Astrocyte (in vitro differentiated cells and primary cell): ENCODE data around the gene TMEM184B. TPM values are rescaled to one million over a fixed set of nuclear protein-coding genes. Genes with fewer than 3 reads are reported as not detected.

Experiments
- DNase-seq: peaks from one replicate; pipeline ENCODE4 v3.0.0-alpha.2; 2010; ENCODE audit warnings: low read depth
- FAIRE-seq: peaks from 2 replicates; lab custom pipeline; 2011; peaks lifted over from hg19 to GRCh38; lab: Jason Lieb, UNC
- H2AFZ ChIP-seq: 2 replicates; pipeline ENCODE4 v1.6.0; 2012; ENCODE audit warnings: low read depth, low read length, inconsistent platforms
- H3K27ac ChIP-seq: 2 replicates; pipeline ENCODE4 v1.5.1; 2011; ENCODE audit warnings: low read depth, low read length, inconsistent platforms
- H3K27me3 ChIP-seq: 2 replicates; pipeline ENCODE4 v1.6.0; 2011; ENCODE audit warnings: low read length, inconsistent platforms; ENCODE audit not compliant: insufficient read depth
- H3K36me3 ChIP-seq: 2 replicates; pipeline ENCODE4 v1.5.1; 2011; ENCODE audit warnings: low read length, inconsistent platforms; ENCODE audit not compliant: insufficient read depth
- H3K4me1 ChIP-seq: 2 replicates; pipeline ENCODE4 v1.5.1; 2011; ENCODE audit warnings: low read length, inconsistent platforms; ENCODE audit not compliant: insufficient read depth
- H3K4me2 ChIP-seq: 2 replicates; pipeline ENCODE4 v1.6.0; 2012; ENCODE audit warnings: low read length, inconsistent platforms
- H3K4me3 ChIP-seq: 2 replicates; pipeline ENCODE4 v1.5.1; 2011; ENCODE audit warnings: low read depth, mild to moderate bottlenecking, low read length, inconsistent platforms; ENCODE audit not compliant: insufficient read depth
- H3K79me2 ChIP-seq: 2 replicates; pipeline ENCODE4 v1.6.0; 2012; ENCODE audit warnings: mild to moderate bottlenecking, low read length, inconsistent platforms; ENCODE audit not compliant: insufficient read depth
- H3K9ac ChIP-seq: 2 replicates; pipeline ENCODE4 v1.6.0; 2012; ENCODE audit warnings: mild to moderate bottlenecking, low read length, inconsistent platforms
- H3K9me3 ChIP-seq: 2 replicates; pipeline ENCODE4 v1.5.1; 2012; ENCODE audit warnings: low read depth, mild to moderate bottlenecking, low read length, inconsistent platforms; ENCODE audit not compliant: insufficient read depth
- H4K20me1 ChIP-seq: 2 replicates; pipeline ENCODE4 v1.6.0; 2012; ENCODE audit warnings: low read length, inconsistent platforms; ENCODE audit not compliant: insufficient read depth
- H3K27ac Mint-ChIP-seq: one replicate; pipeline ENCODE4 v1.8.0; 2021; ENCODE audit warnings: mild to moderate bottlenecking, mixed read lengths; ENCODE audit not compliant: unreplicated experiment
- H3K27me3 Mint-ChIP-seq: one replicate; pipeline ENCODE4 v1.8.0; 2021; ENCODE audit warnings: low read depth, mixed read lengths; ENCODE audit not compliant: unreplicated experiment
- H3K36me3 Mint-ChIP-seq: one replicate; pipeline ENCODE4 v1.8.0; 2021; ENCODE audit warnings: low read depth, mixed read lengths; ENCODE audit not compliant: unreplicated experiment
- H3K4me1 Mint-ChIP-seq: one replicate; pipeline ENCODE4 v1.8.0; 2021; ENCODE audit warnings: low read depth, mixed read lengths; ENCODE audit not compliant: unreplicated experiment
- H3K4me3 Mint-ChIP-seq: one replicate; pipeline ENCODE4 v1.8.0; 2021; ENCODE audit warnings: mild to moderate bottlenecking, moderate library complexity, mixed read lengths; ENCODE audit not compliant: unreplicated experiment
- H3K9me3 Mint-ChIP-seq: one replicate; pipeline ENCODE4 v1.8.0; 2021; ENCODE audit warnings: mild to moderate bottlenecking, mixed read lengths; ENCODE audit not compliant: unreplicated experiment
- EZH2 ChIP-seq: IDR thresholded peaks from 2 replicates; pipeline ENCODE4 v1.6.1; 2012; ENCODE audit warnings: mild to moderate bottlenecking, low read length, inconsistent platforms; ENCODE audit not compliant: insufficient read depth
- total RNA-seq: library from RNA; stranded (reverse); gene quantifications from 2 replicates; pipeline ENCODE4 v1.2.1, GENCODE V29; 2021
- TF ChIP-seq, protein P1 (sequence below): IDR thresholded peaks from 2 replicates; pipeline ENCODE4 v1.5.1; 2011; ENCODE audit warnings: low read depth, mild to moderate bottlenecking, inconsistent platforms, low read length, moderate library complexity; ENCODE audit not compliant: insufficient read depth

TMEM184B gene
- total RNA-seq, 1 donor from 2014 or later = 109 TPM

DNA sequence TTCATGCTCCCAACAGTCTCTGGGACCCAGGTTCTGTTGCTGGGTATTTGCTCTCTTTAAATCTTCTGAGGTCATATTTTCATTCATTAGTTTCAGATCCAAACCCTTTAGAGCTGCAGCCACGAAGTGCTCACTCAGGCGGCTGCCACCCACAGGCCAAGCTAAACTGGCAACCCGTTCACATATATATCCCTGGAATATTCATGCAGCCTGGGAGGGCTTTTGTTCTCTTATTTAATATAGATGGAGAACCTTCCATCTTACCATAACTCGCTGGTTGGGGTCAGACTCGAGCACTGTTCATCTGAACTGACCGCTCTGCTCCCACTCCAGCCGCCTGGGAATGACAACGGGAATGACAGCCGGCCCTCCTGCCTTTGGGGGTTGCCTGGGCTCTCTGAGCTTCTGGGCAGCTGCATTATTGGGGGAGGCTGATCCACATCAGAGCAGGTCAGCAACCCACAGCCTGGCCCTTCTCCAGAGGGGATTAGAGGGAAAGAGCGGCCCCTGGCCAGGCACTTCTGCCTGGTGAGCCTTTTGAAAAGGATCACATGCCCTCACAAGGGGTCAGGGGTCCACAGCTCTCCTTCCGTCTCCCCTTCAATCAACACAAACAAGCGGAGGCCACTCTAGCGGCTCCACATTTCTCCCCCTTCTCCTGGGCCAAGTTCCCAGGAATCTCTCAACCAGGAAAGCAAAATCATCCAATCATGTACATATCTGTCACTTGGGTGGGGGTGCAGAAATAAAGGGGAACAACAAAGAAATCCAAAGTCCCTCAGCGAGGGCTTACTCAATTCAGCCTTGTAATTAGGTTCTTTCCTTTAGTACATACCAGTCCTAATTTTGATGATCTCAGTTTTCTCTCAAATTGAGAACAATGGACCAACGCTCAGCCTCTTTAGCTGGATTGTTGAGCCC is 11.8 kb downstream of the TMEM184B start:
- Histone ChIP-seq H3K27me3 (no peaks in the 10 kb centered on the region), H3K4me2 (peak overlapping the region; percentile 42), H3K4me1 (peaks cover 33% of the 10 kb centered on the region), H3K79me2 (peaks cover 98% of the 10 kb centered on the region), H4K20me1 (peaks cover 89% of the 10 kb centered on the region), H3K9me3 (no peaks in the 10 kb centered on the region), H3K27ac (peak overlapping the region; percentile 20), H2AFZ (no peak overlapping the region), H3K4me3 (no peak overlapping the region), H3K9ac (peak overlapping the region; percentile 32), H3K36me3 (no peaks in the 10 kb centered on the region)
- H3K4me3 Mint-ChIP-seq = no peak overlapping the region
- no peak for DNase-seq
- peak overlapping the region; percentile 63 for H3K27ac Mint-ChIP-seq
- no peaks in the 10 kb centered on the region for H3K27me3 Mint-ChIP-seq
- H3K36me3 Mint-ChIP-seq = peaks cover 22% of the 10 kb centered on the region
- no peak for FAIRE-seq
- peaks cover 17% of the 10 kb centered on the region for H3K4me1 Mint-ChIP-seq
- H3K9me3 Mint-ChIP-seq = peaks cover 2% of the 10 kb centered on the region
- TF ChIP-seq, protein P1, sequence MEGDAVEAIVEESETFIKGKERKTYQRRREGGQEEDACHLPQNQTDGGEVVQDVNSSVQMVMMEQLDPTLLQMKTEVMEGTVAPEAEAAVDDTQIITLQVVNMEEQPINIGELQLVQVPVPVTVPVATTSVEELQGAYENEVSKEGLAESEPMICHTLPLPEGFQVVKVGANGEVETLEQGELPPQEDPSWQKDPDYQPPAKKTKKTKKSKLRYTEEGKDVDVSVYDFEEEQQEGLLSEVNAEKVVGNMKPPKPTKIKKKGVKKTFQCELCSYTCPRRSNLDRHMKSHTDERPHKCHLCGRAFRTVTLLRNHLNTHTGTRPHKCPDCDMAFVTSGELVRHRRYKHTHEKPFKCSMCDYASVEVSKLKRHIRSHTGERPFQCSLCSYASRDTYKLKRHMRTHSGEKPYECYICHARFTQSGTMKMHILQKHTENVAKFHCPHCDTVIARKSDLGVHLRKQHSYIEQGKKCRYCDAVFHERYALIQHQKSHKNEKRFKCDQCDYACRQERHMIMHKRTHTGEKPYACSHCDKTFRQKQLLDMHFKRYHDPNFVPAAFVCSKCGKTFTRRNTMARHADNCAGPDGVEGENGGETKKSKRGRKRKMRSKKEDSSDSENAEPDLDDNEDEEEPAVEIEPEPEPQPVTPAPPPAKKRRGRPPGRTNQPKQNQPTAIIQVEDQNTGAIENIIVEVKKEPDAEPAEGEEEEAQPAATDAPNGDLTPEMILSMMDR = no peak
- no peak for TF ChIP-seq EZH2

DNA sequence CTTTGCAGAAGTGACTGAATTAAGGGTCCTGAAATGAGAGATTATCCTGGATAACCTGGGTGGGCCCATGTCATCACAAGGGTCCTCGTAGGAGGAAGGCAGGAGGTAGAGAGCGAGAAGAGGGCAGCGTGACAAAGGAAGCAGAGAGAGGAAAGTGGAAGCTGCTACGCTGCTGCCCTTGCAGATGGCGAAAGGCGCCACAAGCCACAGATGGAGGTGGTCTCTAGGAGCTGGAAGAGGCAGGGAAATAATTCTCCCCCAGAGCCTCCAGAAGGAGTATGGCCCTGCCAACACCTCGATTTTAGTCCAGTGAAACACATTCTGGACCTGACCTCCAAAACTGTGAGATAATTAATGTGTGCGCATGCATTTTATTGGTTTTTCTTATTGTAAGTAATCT is 13.4 kb downstream of the TMEM184B start:
- no peak overlapping the region for H3K4me2 ChIP-seq
- FAIRE-seq (no peak), DNase-seq (no peak)
- H3K4me1 ChIP-seq = peaks cover 33% of the 10 kb centered on the region
- H3K27me3 ChIP-seq = no peaks in the 10 kb centered on the region
- peak overlapping the region; percentile 8 for H3K9ac ChIP-seq
- Mint-ChIP-seq H3K27me3 (no peaks in the 10 kb centered on the region), H3K4me3 (no peak overlapping the region), H3K9me3 (peaks cover 2% of the 10 kb centered on the region), H3K27ac (peak overlapping the region; percentile 38), H3K4me1 (peaks cover 17% of the 10 kb centered on the region), H3K36me3 (peaks cover 19% of the 10 kb centered on the region)
- no peaks in the 10 kb centered on the region for H3K36me3 ChIP-seq
- H3K9me3 ChIP-seq = no peaks in the 10 kb centered on the region
- TF ChIP-seq, protein P1 = no peak
- TF ChIP-seq EZH2 = no peak
- H2AFZ ChIP-seq = no peak overlapping the region
- peak overlapping the region; percentile 24 for H3K27ac ChIP-seq
- no peak overlapping the region for H3K4me3 ChIP-seq
- H4K20me1 ChIP-seq = peaks cover 85% of the 10 kb centered on the region
- H3K79me2 ChIP-seq = peaks cover 97% of the 10 kb centered on the region

GRCh38 chr22:38258895-38259294 is 13.9 kb downstream of the TMEM184B start:
- Histone ChIP-seq H3K4me3 (no peak overlapping the region), H3K36me3 (no peaks in the 10 kb centered on the region), H3K27ac (peak overlapping the region; percentile 24), H3K9me3 (no peaks in the 10 kb centered on the region), H3K4me1 (peaks cover 33% of the 10 kb centered on the region), H4K20me1 (peaks cover 85% of the 10 kb centered on the region), H3K79me2 (peaks cover 97% of the 10 kb centered on the region), H3K9ac (peak overlapping the region; percentile 8), H2AFZ (no peak overlapping the region), H3K4me2 (no peak overlapping the region), H3K27me3 (no peaks in the 10 kb centered on the region)
- peaks cover 18% of the 10 kb centered on the region for H3K36me3 Mint-ChIP-seq
- no peaks in the 10 kb centered on the region for H3K27me3 Mint-ChIP-seq
- no peak for TF ChIP-seq EZH2
- TF ChIP-seq, protein P1 = no peak
- peaks cover 1% of the 10 kb centered on the region for H3K9me3 Mint-ChIP-seq
- no peak for FAIRE-seq
- H3K4me3 Mint-ChIP-seq = no peak overlapping the region
- H3K27ac Mint-ChIP-seq = no peak overlapping the region
- H3K4me1 Mint-ChIP-seq = peaks cover 17% of the 10 kb centered on the region
- no peak for DNase-seq
